Forelimb muscle (tissue), 1 donor: ENCODE measurements around the gene FOXP1. TPM values are rescaled to one million over a fixed set of nuclear protein-coding genes. Genes with fewer than 3 reads are reported as not detected.

Experiments
- DNase-seq: peaks from one replicate; pipeline ENCODE4 v3.0.0-alpha.2; 2013; ENCODE audit warnings: low read depth
- polyA plus RNA-seq: library from polyadenylated mRNA; unstranded; fragments of 120-200 nt; gene quantifications from one replicate; pipeline ENCODE4 v1.2.1, GENCODE V29; 2013; ENCODE audit not compliant: insufficient read length

FOXP1 gene
- polyA plus RNA-seq, 1 donor, result 15.8 TPM

DNA sequence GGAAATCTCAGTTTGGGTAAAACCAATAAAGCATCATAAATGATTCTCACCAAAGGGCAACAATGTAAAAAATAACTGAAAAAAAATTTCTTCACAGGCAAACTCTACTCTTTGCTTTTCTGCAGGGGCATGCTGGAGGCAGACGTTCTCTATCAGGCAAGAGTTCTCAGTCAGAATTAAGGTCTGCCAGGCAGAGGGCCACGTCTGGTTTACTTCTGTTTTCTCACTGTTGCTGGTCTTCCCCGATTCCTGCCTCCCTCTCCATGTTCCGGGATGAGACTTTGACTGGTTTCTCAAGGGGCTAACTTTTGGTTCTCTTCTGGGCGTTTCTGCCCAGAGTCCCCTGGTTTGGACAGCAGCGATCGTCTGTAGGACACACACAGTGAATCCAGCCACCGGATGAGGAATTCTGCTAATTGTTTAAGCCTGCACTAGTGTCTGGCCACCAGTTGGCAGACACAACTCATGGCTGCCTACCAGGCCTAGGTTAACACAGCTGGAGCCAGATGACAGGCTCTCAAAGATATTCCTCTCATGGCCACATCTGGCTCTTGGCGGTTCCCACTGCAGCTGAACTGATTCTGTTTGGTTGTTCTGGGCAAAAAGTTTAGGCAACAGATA is 273.1 kb downstream of the FOXP1 start:
- no peak for DNase-seq

DNA sequence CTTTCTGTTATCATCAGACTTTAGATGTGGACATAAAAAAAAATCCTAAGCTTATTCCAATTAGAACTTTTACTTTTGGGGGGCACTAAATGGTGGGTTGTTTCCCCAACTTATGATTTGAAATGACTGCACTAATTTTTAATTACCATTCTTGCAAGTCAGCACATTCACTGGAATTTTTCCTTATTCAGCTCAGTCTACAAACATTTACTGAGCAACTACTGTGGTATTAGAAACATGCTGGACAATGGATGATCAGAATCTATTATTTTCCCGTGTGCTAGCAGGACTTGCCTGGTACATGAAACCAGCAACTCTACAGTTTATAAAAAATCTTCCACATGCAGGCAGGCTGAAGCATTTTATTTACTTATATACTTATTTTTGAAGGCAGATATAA is 273.6 kb downstream of the FOXP1 start:
- no peak for DNase-seq

GRCh38 chr3:71309342-71309741 is 274.2 kb downstream of the FOXP1 start:
- no peak for DNase-seq

GRCh38 chr3:71308836-71309235 is 274.7 kb downstream of the FOXP1 start:
- no peak for DNase-seq

GRCh38 chr3:71307991-71308697 is 275.4 kb downstream of the FOXP1 start:
- no peak for DNase-seq

- DNase-seq, result peak; percentile 31
Observed at GRCh38 chr3:71305231-71306206, 278.0 kb downstream of the FOXP1 start.

DNA sequence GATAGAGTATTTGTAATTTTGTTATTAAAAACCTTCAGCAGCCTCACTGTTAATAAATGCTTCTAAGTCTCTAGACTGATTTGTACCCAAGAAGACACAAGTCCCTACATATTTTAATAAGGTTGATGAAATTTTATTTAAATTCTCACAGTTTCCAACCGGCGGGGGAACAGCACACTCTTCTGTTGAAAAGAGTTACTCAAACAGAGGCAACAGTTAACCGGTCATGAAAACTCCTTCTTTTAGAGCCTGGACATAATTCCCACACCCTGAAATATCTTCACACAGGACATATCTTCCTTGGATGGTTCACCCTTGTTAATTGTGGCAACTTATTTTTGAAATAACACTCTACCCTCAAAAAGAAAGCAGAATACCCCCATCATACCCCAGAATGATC is 278.8 kb downstream of the FOXP1 start:
- peak; percentile 34 for DNase-seq

DNA sequence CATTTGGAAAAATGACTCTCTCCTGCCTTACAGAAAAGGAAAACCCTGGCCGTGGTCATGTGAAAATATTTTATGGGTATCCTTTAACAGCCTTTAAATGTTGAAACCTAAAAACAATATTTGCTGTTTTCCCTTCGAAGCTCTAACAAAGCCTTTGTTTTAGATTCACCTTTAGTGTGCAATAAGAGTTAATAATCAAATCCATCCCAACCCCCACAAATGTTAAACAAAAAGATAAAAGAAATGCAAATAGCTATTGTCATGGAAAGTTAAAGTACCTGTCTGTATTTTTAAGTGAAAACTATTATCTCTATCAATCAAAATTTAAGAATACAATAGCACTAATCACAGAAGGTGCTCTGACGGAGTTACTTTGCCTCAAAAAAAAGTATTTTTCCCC is 279.3 kb downstream of the FOXP1 start:
- no peak for DNase-seq

DNA sequence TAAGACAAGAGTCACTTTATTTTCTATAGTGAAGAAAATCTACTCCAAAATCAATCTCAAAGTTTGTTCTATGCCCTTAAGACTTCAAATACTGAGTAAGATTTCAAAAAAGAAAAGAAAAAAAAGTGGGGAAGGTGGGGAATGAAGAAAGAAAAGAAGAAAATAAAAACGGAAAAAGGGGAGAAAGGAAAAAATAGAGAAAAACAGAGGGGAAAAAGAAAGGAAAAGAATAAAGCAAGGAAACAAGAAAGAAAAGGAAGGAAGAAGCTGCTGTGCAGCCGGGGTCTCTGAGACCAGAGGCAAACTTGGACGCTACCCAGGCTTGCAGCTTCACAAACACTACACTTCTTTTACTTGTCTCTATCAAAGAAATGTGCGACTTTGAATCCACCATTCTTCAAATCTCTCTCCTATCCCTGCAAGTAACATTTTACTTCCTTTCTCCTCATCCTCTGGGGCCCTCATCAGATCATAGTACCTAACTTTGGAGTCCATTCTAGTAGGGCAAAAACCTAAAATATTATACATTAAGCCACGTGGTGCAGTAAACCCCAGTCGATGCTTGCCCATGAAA is 279.8 kb downstream of the FOXP1 start:
- no peak for DNase-seq

- DNase-seq, result no peak
Observed at GRCh38 chr3:71302604-71303003, 280.9 kb downstream of the FOXP1 start.

DNA sequence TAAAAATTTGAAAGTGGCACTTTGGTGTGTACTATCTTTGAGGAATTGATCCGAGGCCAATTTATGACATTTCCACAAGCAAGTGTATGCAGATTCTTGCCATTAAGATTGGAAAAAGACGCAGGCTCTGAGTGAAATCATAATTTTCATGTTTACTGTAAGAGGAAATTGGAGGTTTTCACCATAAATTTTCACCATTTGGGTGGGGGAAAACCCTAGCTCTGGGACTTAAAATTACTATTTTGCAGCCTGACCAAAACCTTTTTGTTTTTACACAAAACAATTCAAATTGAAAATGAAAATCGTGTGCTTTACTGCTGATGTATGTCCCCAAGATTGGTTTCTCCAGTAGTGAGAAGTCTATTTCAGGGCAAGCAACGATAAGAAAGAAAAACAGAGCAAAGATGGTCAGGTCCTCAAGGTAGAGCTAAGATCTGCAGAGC is 282.6 kb downstream of the FOXP1 start:
- DNase-seq, result no peak

- DNase-seq, result no peak
Observed at GRCh38 chr3:71299160-71299559, 284.4 kb downstream of the FOXP1 start.

DNA sequence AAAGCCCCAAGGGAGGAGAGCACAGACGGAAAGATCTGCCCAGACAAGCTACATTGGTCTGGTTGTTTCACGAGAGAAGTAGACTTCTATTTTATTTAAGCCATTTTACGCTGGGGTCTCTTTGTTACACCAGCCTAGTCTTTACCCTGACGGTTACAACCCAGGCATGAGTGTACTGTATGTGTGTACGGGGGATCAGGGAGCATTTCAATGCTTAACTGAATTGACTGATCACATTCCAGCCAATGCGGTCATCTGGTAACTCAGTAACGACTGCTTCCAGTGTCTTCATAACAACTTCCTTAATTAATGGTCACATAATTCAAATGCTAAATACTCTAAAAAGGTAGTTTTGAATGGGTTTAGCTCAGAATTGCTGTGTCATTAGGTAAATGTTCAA is 288.6 kb downstream of the FOXP1 start:
- DNase-seq, result no peak

DNA sequence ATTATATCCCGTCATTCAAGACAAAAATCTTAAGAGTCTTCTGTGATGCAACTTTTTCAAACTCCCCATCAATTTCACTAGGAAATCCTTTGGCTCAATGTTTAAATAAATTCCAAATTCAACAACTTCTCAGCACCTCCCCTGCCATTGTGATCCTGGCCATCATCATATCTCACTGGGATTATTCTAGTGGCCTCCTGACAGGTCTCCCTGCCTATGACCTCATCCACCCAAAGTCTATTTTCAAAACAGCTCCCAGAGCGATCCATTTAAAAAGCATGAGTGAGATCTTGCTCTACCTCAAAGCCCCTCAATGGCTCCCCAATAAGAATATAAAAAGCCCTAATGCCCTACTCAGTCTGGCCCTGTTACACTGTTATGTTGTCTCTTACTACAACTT is 293.2 kb downstream of the FOXP1 start:
- no peak for DNase-seq

- no peak for DNase-seq
Observed at GRCh38 chr3:71288269-71288930, 295.1 kb downstream of the FOXP1 start.

DNA sequence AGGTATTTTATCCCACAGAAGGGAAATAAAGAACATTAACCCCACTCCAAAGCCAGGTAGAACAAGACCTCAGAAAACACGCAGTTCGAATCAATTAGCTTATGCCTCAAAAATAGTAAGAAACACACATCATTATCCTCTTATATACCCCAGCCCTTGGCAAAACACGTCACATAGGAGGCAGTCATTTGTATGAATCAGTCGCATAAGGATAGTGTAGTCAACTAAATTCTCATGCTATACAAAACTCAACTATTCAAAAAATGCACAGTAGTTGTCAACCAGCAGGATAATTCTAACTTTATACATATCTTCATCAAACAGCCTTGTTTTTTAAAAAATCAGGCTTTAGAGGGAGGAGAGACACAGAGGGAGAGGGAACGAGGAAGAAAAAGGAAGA is 298.4 kb downstream of the FOXP1 start:
- DNase-seq, result no peak

- DNase-seq, result no peak
Observed at GRCh38 chr3:71282976-71283375, 300.6 kb downstream of the FOXP1 start.

DNA sequence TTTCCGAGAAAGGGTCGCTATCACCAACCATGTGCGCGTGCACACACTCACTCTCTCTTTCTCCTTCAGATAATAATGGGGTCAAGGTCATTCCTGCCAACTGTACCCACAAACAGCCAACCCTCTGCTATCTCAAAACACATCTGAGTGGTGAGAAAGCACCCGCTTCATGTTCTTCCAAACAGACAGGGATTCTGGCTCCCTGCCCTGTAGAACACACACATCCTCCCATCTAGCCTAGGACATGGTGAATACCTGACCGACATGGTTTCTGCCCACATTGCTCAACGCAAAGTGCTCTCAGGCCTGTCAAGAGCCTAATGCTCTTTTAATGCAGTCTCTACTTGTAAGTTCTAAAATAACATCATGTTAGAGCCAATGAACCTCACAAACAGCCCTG is 302.2 kb downstream of the FOXP1 start:
- DNase-seq, result no peak

- no peak for DNase-seq
Observed at GRCh38 chr3:71277341-71277740, 306.2 kb downstream of the FOXP1 start.

DNA sequence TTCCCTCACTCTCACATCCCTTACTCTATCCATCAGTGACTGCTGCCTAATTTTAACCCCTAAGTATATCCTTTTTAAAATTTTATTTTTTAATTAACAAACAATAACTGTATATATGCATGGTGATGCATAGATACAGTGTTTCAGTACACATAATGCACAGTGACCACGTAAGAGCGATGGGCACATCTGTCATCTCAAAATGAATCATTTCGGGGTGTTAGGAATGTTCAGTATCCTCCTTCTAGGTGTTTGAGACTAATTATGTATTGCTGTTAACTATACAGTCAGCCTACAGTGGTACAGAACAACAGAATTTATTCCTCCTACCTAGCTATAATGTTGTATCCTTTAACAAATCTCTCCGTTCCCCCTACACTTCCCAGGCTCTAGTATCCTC is 307.0 kb downstream of the FOXP1 start:
- DNase-seq, result no peak

DNA sequence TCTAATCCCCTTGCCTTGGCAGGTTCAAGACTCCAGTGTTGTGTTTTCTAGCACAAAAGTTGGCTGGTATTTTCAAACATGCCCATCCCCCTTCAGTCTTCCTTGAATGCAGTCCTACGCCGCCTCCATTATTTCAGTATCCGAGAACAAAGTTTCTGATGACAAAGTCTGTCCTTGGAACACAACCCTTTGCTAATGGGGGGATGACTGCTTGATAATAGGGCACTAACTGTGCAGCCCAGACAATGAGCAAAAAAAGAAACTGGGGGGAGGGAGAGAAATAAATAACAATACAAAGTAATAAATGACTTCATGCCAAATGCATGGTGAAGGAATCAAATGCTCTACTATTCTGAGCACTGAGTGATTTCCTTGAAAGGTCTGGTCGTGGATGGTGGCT is 310.1 kb downstream of the FOXP1 start:
- DNase-seq, result no peak

GRCh38 chr3:71271596-71271995 is 311.9 kb downstream of the FOXP1 start:
- no peak for DNase-seq
